Measurements from ENCODE around the gene RAB10.
A peak's percentile ranks its signal among the peaks of the same experiment; 100 is the strongest.
"Not testable (repeated sequence)": the region's sequence is repeated elsewhere in the genome, so short reads cannot be mapped to it uniquely, and the experiment has no call there.

RAB10 gene

DNA sequence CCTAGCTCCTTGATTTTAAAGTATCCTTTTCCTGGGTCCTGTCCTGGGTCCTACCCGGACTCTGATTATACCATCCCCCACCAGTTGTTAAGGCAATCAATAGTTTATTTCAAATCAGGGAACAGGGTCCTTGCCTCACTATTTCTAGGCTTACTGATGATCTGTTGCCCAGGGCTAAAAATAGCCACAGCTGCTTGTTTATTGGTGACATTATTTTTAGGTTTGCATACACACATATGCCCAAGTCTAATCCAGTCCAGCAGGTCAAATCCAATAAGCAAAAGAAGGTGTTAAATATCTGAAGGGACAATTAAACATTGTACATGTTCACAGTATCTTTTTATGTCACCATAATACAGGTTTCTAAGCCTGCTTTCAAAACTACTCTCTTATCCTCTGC lies 66.0 kb downstream of the RAB10 start:
- no peak for DNase-seq

- no peak for DNase-seq
Observed at GRCh38 chr2:26100384-26100783, 66.5 kb downstream of the RAB10 start.

- DNase-seq: no peak
Observed at GRCh38 chr2:26103752-26104151, 69.9 kb downstream of the RAB10 start.

DNA sequence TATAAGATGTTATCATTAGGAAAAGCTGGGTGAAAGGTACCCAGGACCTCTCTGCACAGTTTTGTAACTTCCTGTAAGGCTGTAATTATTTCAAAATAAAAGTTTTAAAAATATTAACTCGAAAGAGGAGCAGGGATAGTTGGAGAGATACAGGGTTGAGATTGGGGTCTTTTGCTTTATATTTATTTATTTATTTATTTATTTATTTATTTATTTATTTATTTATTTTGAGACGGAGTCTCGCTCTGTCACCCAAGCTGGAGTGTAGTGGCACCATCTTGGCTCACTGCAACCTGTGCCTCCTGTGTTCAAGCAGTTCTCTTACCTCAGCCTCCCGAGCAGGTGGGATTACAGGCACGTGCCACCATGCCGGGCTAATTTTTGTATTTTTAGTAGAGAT lies 74.8 kb downstream of the RAB10 start:
- not testable (repeated sequence) for DNase-seq

- no peak for DNase-seq
Observed at GRCh38 chr2:26112201-26112600, 78.3 kb downstream of the RAB10 start.

DNA sequence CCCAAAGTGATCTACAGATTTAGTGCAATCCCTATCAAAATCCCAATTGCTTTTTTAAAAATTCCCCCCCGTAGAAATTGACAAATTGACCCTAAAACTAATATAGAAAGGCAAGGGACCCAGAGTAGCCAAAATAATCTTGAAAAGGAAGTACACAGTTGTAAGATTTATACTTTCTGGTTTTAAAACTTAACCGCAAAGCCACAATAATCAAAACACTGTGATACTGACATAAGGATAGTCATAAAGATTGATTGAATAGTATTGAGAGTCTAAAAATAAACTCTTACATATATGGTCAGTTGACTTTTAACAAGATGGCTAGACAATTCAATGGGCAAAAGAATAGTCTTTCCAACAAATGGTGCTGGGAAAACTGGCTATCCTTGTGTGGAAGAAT lies 80.3 kb downstream of the RAB10 start:
- DNase-seq: no peak

DNA sequence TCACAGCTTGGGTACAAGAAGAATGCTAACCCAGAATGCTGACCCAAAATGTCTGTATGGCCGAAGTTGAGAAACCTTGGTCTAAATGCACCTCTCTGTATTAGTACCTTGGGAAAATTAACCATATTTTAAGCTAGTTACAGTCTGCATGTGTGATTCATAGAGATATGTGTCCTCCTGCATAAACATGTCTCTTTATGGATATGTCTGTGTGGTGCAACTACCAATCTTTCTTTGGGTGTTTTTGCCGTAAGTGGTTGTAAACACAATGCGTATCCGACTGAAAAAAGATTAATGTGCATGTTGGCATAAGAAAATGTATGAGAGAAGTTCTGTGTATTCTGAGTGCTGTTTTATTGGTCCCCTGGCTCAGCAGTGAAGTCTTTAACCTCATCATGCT lies 84.8 kb downstream of the RAB10 start:
- DNase-seq: no peak

- DNase-seq: no peak
Observed at GRCh38 chr2:26119521-26119920, 85.6 kb downstream of the RAB10 start.

DNA sequence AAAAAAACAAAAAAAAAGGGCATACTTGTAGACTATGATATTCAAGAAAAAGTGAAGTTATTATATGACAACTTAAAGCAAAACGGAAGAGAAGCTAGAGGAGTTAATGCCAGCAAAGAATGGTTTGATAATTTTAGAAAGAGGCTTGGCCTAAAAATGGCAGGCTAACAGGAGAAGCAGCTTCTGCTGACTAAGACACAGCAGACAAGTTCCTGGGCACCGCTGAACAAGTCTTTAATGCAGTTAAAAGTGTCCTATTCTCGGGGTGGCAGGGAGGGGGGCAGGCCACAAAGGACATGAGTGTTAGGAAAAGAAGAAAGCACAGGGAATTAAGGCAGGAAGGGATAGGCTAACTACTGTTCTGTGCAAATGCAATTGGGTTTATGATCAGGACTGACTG lies 88.7 kb downstream of the RAB10 start:
- DNase-seq: no peak

GRCh38 chr2:26123426-26123825 lies 89.5 kb downstream of the RAB10 start:
- DNase-seq: no peak

DNA sequence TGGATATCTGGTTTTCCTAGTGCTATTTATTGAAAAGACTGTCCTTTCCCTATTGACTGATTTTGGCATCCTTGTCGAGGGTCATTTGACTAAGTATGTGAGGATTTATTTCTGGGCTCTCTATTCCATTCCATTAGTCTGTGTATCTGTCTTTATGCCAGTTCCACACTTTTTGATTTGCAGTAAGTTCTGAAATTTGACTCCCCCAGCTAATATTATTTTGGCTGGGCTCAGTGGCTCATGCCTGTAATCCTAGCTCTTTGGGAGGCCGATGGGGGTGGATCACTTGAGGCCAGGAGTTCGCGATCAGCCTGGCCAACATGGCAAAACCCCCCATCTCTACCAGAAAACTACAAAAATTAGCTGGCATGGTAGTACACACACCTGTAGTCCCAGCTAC lies 92.2 kb downstream of the RAB10 start:
- DNase-seq: no peak

- no peak for DNase-seq
Observed at GRCh38 chr2:26128176-26128575, 94.3 kb downstream of the RAB10 start.

- DNase-seq: no peak
Observed at GRCh38 chr2:26130763-26131162, 96.9 kb downstream of the RAB10 start.

GRCh38 chr2:26136451-26136850 lies 102.6 kb downstream of the RAB10 start:
- no peak for DNase-seq

DNA sequence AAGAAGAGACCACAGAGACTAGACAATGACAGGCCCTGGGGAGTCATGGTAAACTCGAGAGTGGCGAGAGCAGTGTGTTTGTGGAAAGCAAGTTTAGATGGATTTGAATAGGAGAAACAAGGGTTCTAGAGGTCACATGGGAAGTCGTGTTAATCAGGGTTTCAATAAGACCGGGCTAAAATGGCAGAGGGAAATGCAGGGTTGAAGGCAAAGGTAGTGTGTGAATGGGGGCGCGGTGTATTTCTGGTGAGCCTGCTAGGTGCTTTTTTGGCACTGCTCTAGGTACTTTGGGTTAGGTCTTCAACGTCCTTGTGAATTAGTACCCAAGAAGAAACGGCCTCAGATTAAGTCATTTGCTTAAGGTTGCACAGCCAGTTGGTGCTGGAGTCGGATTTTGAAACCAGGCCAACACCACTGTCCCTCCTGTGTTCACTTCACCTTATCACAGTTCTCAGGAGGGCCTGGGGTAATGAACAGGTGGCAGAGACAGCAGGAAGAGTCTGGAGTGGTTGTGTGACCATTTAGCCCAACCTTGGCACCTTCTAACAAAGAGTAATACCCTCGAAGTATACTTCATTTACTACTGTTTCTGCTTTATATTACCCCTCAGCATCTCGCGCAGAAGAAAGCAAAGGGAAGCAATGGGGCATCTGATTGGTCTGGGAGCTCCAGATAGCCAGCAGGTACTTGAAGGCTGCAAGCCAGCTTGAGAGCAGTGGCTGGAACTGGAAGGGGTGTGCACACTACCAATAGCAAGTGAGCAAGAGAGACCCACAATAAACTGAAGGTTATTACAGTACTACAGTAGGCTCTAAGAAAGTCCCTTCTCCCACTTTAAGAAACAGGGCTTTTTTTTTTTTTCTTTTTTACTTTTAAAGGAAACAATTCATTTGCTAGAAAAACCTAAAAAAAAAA lies 105.6 kb downstream of the RAB10 start:
- no peak for DNase-seq

GRCh38 chr2:26141145-26141769 lies 107.4 kb downstream of the RAB10 start:
- no peak for DNase-seq

GRCh38 chr2:26144031-26144430 lies 110.1 kb downstream of the RAB10 start:
- no peak for DNase-seq

- DNase-seq: peak; percentile 49 to 64
Observed at GRCh38 chr2:26144953-26145680, 111.2 kb downstream of the RAB10 start.

GRCh38 chr2:26148501-26148900 lies 114.6 kb downstream of the RAB10 start:
- no peak for DNase-seq

DNA sequence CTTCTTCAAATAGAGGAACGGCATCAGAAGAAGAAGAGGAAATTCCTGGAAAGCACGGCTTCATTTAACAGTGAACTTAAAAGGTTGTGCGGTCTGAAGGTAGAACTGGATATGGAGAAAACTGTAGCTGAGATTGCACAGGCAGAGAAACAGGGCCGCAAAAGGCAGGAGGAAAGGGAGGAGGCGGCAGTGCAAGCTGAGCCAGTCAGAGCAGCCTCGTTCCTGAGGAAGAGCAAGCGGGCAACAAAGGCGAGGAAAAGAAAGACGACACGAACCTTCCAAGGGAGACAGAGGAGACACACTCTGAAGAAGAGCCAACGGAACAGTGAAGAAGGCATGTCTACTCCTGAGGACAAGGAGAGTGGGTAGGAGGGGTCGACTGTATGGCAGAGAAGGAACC lies 116.4 kb downstream of the RAB10 start:
- DNase-seq: no peak

DNA sequence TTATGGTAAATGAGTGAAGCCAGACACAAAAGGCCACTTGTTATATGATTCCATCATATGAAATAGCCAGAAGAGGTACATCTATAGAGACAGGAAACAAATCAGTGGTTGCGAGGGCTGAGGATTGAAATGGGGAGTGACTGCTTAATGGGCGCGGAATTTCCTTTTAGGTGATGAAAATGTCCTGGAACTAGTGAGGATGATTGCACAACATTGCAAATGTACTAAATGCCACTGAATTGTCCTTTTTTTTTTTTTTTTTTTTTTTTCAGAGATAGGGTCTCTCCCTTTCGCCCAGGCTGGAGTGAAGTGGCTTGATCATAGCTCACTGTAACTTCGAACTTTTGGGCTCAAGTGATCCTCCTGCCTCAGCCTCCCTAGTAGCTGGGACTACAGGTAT lies 123.7 kb downstream of the RAB10 start:
- DNase-seq: no peak

DNA sequence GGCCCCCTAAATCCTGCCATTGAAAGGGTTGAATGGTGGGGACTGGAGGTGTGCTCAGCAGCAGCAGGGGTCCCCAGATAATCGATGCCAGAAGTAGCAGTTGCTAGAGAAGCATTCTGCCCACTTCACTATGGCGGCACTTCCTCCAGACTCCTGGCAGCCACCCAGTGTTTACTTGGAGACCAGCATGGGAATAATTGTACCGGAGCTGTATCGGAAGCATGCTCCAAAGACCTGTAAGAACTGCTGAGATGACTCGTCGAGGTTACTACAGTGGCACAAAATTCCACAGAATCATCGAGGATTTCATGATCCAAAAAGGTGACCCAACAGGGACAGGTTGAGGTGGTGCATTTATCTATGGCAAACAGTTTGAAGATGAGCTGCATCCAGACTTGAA lies 128.0 kb downstream of the RAB10 start:
- no peak for DNase-seq

DNA sequence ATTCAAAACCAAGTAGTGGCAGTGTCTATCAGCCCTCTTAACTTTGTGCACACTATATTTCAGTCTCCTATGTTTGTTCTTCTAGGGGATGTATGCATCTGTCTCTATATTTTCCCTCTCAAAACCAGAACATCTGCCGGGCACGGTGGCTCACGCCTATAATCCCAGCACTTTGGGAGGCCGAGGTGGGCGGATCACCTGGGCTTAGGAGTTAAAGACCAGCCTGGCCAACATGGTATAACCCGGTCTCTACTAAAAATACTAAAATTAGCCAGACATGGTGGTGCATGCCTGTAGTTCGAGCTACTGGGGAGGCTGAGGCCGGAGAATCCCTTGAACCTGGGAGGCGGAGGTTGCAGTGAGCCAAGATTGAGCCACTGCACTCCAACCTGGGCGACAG lies 129.1 kb downstream of the RAB10 start:
- DNase-seq: no peak

DNA sequence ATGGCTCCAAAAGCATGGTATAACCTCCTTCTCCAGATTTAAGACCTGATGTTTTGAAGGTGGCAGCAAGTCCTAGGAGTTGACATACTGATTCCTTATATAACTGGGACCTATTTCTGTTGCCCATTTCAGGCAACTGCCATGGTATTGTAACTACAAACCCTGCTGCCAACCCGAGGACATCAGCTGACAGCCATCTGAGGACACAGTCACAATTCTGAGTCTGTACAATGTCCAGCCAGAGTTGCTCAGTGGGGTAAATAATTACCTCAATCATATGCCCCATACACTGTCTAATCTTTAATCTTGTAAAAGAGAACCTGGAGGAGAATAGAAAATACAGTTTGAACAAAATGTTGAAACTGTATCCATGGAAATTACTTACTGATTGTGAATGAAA lies 130.3 kb downstream of the RAB10 start:
- DNase-seq: no peak

All from activated CD4-positive, alpha-beta T cell treated with anti-CD3 and anti-CD28 coated beads for 4 hours (primary cell).